ENCODE data around the gene SCARF2. TPM values are rescaled to one million over a fixed set of nuclear protein-coding genes. Genes with fewer than 3 reads are reported as not detected.
A peak's percentile ranks its signal among the peaks of the same experiment; 100 is the strongest.

Gene SCARF2
- total and polyA plus RNA-seq, 2 experiments from 2014 or later: 7.9 to 45.6 TPM

DNA sequence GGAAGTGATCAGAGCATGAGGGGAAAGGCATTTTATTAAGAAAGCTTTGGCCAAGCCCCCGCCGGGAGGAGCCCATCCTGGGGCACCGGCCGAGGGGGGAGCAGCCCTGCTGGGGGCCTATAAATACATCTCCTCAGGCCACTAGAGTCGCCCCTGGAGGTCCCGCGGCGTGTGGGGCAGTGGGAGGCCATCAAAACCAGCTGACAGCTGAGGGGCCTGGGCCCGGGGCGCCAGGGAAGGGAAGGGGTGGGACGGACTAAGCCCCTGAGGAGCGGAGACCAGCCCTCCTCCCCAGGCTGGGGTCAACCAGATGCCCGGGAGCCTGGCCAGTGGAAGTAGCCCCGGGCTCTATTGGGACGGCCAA lies 13.1 kb downstream of the SCARF2 start:
- Histone ChIP-seq H3K4me1 (ENCODE audit: insufficient read depth) (peaks cover 15% of the 10 kb centered on the region), H2AFZ (no peak overlapping the region), H3K4me3 (no peak overlapping the region), H3K9me2 (ENCODE audit: insufficient read depth) (no peaks in the 10 kb centered on the region), H3K36me3 (ENCODE audit: low read depth) (peaks cover 8% of the 10 kb centered on the region; the same call in 1 of the 2 replicates), H3K9me3 (ENCODE audit: low read depth) (no peaks in the 10 kb centered on the region), H3K79me2 (ENCODE audit: insufficient read depth) (0 out of 2 replicates have a peak, but pooled peaks cover 2% of the 10 kb centered on the region), H4K20me1 (ENCODE audit: insufficient read depth) (no peaks in the 10 kb centered on the region), H3K27ac (no peak overlapping the region), H3K27me3 (replicated peaks; ENCODE audit: insufficient read depth) (no peaks in the 10 kb centered on the region), H3F3A (ENCODE audit: insufficient read depth) (peaks cover 4% of the 10 kb centered on the region; the same call in 1 of the 2 replicates), H3K9ac (no peak overlapping the region), H3K4me2 (ENCODE audit: unreplicated experiment) (no peak overlapping the region)
- no peak for DNase-seq
- in situ Hi-C loops (cut with MboI): no loop called here
- no peak for TF ChIP-seq EZH2phosphoT487 (IDR thresholded peaks at IDR 0.05; ENCODE audit: insufficient read depth, low read depth)
- 95 to 98% methylated on average over 11 to 15 of the region's 15 CpGs for WGBS, 2 experiments (ENCODE audit: low coverage in 1 of 2, low lambda C conversion rate in 2 of 2, missing lambda C conversion rate in 2 of 2)

GRCh38 chr22:20423906-20424551 lies 13.6 kb downstream of the SCARF2 start:
- Histone ChIP-seq H3K27me3 (replicated peaks; ENCODE audit: insufficient read depth) (no peaks in the 10 kb centered on the region), H3K27ac (no peak overlapping the region), H3K4me1 (ENCODE audit: insufficient read depth) (peaks cover 15% of the 10 kb centered on the region), H4K20me1 (ENCODE audit: insufficient read depth) (no peaks in the 10 kb centered on the region), H3K36me3 (ENCODE audit: low read depth) (peaks cover 8% of the 10 kb centered on the region; the same call in 1 of the 2 replicates), H3F3A (ENCODE audit: insufficient read depth) (peaks cover 4% of the 10 kb centered on the region; the same call in 1 of the 2 replicates), H3K4me2 (ENCODE audit: unreplicated experiment) (no peak overlapping the region), H3K79me2 (ENCODE audit: insufficient read depth) (no peaks in the 10 kb centered on the region), H2AFZ (no peak overlapping the region), H3K9me3 (ENCODE audit: low read depth) (no peaks in the 10 kb centered on the region), H3K9me2 (ENCODE audit: insufficient read depth) (no peaks in the 10 kb centered on the region), H3K9ac (no peak overlapping the region), H3K4me3 (no peak overlapping the region)
- TF ChIP-seq EZH2phosphoT487 (IDR thresholded peaks at IDR 0.05; ENCODE audit: insufficient read depth, low read depth) (no peak), EZH2 (IDR thresholded peaks at IDR 0.05; ENCODE audit: insufficient read depth, poor library complexity, severe bottlenecking) (no peak)
- in situ Hi-C loops (cut with MboI): no loop called here
- 81 to 83% methylated on average over 29 to 30 of the region's 31 CpGs for WGBS, 2 experiments (ENCODE audit: low coverage in 1 of 2, low lambda C conversion rate in 2 of 2, missing lambda C conversion rate in 2 of 2)
- DNase-seq: no peak

DNA sequence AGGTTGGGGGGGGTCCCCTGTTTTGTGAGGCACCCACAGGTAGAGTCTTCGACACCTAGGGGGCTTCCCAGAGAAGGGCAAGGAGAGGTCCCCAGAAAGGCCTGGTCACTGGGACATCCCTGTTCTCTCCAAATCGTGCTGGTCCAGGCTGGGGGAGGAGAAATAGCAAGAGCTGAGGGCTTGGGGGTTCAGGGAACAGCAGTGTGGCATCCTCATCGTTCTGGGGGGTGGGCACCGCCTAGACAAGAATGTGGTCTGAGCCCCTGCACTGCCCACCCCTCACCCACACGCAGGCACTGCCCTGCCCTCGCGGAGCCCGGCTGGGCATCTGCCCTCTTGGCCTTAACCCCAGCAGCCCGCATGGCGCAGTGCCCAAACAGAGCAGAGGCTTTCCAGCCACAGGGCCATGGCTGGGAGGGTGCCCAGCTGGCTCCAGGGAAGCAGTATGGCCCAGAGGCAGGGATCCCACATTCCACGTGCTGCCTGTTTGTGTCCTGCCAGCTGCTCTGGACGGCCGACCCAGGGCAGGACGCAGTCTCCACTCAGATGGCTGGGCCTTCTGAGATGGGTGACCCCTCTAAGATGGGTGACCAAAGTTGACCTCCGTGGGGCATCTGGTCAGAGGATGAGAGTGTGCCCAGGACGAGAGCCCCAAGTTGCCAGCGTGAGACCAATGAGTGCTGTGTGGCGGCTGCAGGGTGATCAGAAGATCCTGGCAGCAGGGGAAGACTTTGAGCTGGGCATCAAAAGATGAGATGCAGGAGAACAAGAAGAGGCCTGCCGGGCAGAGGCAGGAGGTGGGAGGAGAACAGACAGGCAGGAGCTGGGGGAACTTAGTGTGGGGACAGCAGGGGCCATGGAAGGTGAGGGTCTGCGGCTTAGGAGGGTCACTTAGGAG lies 14.4 kb downstream of the SCARF2 start:
- peaks cover 2% of the 10 kb centered on the region; the same call in 1 of the 2 replicates for H3K36me3 ChIP-seq (ENCODE audit: low read depth)
- H3K9me2 ChIP-seq (ENCODE audit: insufficient read depth): no peaks in the 10 kb centered on the region
- peaks cover 15% of the 10 kb centered on the region for H3K4me1 ChIP-seq (ENCODE audit: insufficient read depth)
- peak overlapping the region; percentile 64 for H3K9ac ChIP-seq
- no peaks in the 10 kb centered on the region for H3K27me3 ChIP-seq (replicated peaks; ENCODE audit: insufficient read depth)
- in situ Hi-C loops (cut with MboI): no loop called here
- no peak overlapping the region; the same call in 1 of the 2 replicates for H3K4me3 ChIP-seq
- WGBS, 2 experiments (ENCODE audit: low coverage in 1 of 2, low lambda C conversion rate in 2 of 2, missing lambda C conversion rate in 2 of 2): 26 to 38% methylated on average over 18 to 19 of the region's 20 CpGs
- no peaks in the 10 kb centered on the region for H3K79me2 ChIP-seq (ENCODE audit: insufficient read depth)
- DNase-seq: peak; percentile 73
- H2AFZ ChIP-seq: no peak overlapping the region
- peaks cover 4% of the 10 kb centered on the region; the same call in 1 of the 2 replicates for H3F3A ChIP-seq (ENCODE audit: insufficient read depth)
- H4K20me1 ChIP-seq (ENCODE audit: insufficient read depth): no peaks in the 10 kb centered on the region
- H3K27ac ChIP-seq: peak overlapping the region; percentile 65
- H3K4me2 ChIP-seq (ENCODE audit: unreplicated experiment): no peak overlapping the region
- no peak for TF ChIP-seq EZH2phosphoT487 (IDR thresholded peaks at IDR 0.05; ENCODE audit: insufficient read depth, low read depth)
- no peaks in the 10 kb centered on the region for H3K9me3 ChIP-seq (ENCODE audit: low read depth)

GRCh38 chr22:20422271-20423007 lies 15.2 kb downstream of the SCARF2 start:
- H3K4me3 ChIP-seq: no peak overlapping the region; the same call in 1 of the 2 replicates
- in situ Hi-C loops (cut with MboI): no loop called here
- H2AFZ ChIP-seq: no peak overlapping the region
- H3K27ac ChIP-seq: peak overlapping the region; percentile 65
- peaks cover 4% of the 10 kb centered on the region; the same call in 1 of the 2 replicates for H3F3A ChIP-seq (ENCODE audit: insufficient read depth)
- DNase-seq: peak; percentile 82
- no peaks in the 10 kb centered on the region for H3K79me2 ChIP-seq (ENCODE audit: insufficient read depth)
- peak overlapping the region; percentile 64 for H3K9ac ChIP-seq
- TF ChIP-seq EZH2phosphoT487 (IDR thresholded peaks at IDR 0.05; ENCODE audit: insufficient read depth, low read depth) (no peak), EZH2 (IDR thresholded peaks at IDR 0.05; ENCODE audit: insufficient read depth, poor library complexity, severe bottlenecking) (no peak)
- no peaks in the 10 kb centered on the region for H3K9me3 ChIP-seq (ENCODE audit: low read depth)
- H3K36me3 ChIP-seq (ENCODE audit: low read depth): no peaks in the 10 kb centered on the region
- peaks cover 15% of the 10 kb centered on the region for H3K4me1 ChIP-seq (ENCODE audit: insufficient read depth)
- no peaks in the 10 kb centered on the region for H4K20me1 ChIP-seq (ENCODE audit: insufficient read depth)
- H3K27me3 ChIP-seq (replicated peaks; ENCODE audit: insufficient read depth): no peaks in the 10 kb centered on the region
- WGBS, 2 experiments (ENCODE audit: low coverage in 1 of 2, low lambda C conversion rate in 2 of 2, missing lambda C conversion rate in 2 of 2): 29 to 30% methylated on average over 21 of the region's 21 CpGs
- no peak overlapping the region for H3K4me2 ChIP-seq (ENCODE audit: unreplicated experiment)
- no peaks in the 10 kb centered on the region for H3K9me2 ChIP-seq (ENCODE audit: insufficient read depth)

All from GM23248 (cell line).